ENCODE data around the gene FAM13C.

FAM13C gene

GRCh38 chr10:59335497-59335896, 26.9 kb downstream of the FAM13C start:
- TF ChIP-seq TAF1 (IDR thresholded peaks at IDR 0.05; ENCODE audit: low read depth) (no peak), CREB1 (IDR thresholded peaks at IDR 0.05; ENCODE audit: low read depth) (no peak), YY1 (IDR thresholded peaks at IDR 0.05; ENCODE audit: low read depth) (no peak), EGR1 (IDR thresholded peaks at IDR 0.05) (no peak), TEAD4 (IDR thresholded peaks at IDR 0.05) (no peak), TCF12 (IDR thresholded peaks at IDR 0.05; ENCODE audit: low read depth) (no peak), ZBTB7A (IDR thresholded peaks at IDR 0.05; ENCODE audit: low read depth) (no peak), EP300 (IDR thresholded peaks at IDR 0.05; ENCODE audit: borderline replicate concordance) (no peak), NFIC (IDR thresholded peaks at IDR 0.05) (no peak), FOXM1 (IDR thresholded peaks at IDR 0.05; ENCODE audit: borderline replicate concordance, low read depth) (no peak), CEBPB (IDR thresholded peaks at IDR 0.05) (no peak), RAD21 (IDR thresholded peaks at IDR 0.05; ENCODE audit: low read depth) (no peak)
- TF ChIP-seq, protein P1, sequence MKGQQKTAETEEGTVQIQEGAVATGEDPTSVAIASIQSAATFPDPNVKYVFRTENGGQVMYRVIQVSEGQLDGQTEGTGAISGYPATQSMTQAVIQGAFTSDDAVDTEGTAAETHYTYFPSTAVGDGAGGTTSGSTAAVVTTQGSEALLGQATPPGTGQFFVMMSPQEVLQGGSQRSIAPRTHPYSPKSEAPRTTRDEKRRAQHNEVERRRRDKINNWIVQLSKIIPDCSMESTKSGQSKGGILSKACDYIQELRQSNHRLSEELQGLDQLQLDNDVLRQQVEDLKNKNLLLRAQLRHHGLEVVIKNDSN (IDR thresholded peaks at IDR 0.05) = no peak
- TF ChIP-seq, protein P2, sequence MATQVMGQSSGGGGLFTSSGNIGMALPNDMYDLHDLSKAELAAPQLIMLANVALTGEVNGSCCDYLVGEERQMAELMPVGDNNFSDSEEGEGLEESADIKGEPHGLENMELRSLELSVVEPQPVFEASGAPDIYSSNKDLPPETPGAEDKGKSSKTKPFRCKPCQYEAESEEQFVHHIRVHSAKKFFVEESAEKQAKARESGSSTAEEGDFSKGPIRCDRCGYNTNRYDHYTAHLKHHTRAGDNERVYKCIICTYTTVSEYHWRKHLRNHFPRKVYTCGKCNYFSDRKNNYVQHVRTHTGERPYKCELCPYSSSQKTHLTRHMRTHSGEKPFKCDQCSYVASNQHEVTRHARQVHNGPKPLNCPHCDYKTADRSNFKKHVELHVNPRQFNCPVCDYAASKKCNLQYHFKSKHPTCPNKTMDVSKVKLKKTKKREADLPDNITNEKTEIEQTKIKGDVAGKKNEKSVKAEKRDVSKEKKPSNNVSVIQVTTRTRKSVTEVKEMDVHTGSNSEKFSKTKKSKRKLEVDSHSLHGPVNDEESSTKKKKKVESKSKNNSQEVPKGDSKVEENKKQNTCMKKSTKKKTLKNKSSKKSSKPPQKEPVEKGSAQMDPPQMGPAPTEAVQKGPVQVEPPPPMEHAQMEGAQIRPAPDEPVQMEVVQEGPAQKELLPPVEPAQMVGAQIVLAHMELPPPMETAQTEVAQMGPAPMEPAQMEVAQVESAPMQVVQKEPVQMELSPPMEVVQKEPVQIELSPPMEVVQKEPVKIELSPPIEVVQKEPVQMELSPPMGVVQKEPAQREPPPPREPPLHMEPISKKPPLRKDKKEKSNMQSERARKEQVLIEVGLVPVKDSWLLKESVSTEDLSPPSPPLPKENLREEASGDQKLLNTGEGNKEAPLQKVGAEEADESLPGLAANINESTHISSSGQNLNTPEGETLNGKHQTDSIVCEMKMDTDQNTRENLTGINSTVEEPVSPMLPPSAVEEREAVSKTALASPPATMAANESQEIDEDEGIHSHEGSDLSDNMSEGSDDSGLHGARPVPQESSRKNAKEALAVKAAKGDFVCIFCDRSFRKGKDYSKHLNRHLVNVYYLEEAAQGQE (IDR thresholded peaks at IDR 0.05; ENCODE audit: low read depth) = no peak
- TF ChIP-seq, protein P3, sequence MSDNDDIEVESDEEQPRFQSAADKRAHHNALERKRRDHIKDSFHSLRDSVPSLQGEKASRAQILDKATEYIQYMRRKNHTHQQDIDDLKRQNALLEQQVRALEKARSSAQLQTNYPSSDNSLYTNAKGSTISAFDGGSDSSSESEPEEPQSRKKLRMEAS (IDR thresholded peaks at IDR 0.05) = no peak

DNA sequence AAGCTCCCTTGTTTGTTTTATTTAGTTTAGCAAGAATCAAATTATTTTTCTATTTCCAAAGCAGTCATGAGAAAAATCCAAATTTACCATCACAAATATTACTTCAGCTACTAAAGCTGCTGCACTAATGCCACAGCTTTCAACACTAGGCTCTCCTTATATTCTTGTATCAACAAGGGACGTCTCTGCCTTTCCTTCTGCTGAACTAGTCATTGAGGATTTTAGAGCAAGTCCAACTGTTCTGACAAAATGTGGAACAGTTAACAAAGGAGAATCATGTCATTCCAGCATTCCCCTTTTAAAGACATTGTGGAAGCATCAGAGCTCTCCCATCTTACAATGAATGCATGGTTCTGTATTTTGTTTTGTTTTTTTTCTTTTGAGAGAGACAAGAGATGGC, 28.6 kb downstream of the FAM13C start:
- TF ChIP-seq RAD21 (IDR thresholded peaks at IDR 0.05; ENCODE audit: low read depth) (no peak), CREB1 (IDR thresholded peaks at IDR 0.05; ENCODE audit: low read depth) (no peak), EGR1 (IDR thresholded peaks at IDR 0.05) (no peak), TEAD4 (IDR thresholded peaks at IDR 0.05) (no peak), CEBPB (IDR thresholded peaks at IDR 0.05) (no peak), EP300 (IDR thresholded peaks at IDR 0.05; ENCODE audit: borderline replicate concordance) (no peak), ZBTB7A (IDR thresholded peaks at IDR 0.05; ENCODE audit: low read depth) (no peak), TCF12 (IDR thresholded peaks at IDR 0.05; ENCODE audit: low read depth) (no peak), TAF1 (IDR thresholded peaks at IDR 0.05; ENCODE audit: low read depth) (no peak), YY1 (IDR thresholded peaks at IDR 0.05; ENCODE audit: low read depth) (no peak), NFIC (IDR thresholded peaks at IDR 0.05) (no peak), FOXM1 (IDR thresholded peaks at IDR 0.05; ENCODE audit: borderline replicate concordance, low read depth) (no peak)
- TF ChIP-seq, protein P1 (IDR thresholded peaks at IDR 0.05) = no peak
- TF ChIP-seq, protein P2 (IDR thresholded peaks at IDR 0.05; ENCODE audit: low read depth) = no peak
- TF ChIP-seq, protein P3 (IDR thresholded peaks at IDR 0.05) = no peak

DNA sequence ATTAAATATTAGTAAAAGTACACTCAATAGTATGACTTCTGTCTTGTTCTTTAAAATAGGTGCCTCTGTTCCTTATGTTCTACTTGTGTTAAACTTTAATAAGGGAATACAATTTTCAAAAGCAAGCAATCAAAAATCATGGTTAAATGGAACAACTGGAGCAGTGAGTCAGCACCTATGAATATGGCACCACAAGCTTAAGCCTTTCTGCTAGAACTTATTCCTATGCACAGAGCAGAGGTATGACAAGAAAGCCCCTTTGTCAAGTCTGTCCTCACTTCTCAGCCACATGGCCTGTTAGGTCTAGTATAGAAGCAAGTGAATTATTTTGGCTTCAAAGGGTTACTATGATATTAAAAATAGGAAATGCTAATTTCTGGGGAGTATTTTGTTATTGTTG, 29.8 kb downstream of the FAM13C start:
- TF ChIP-seq, protein P1 (IDR thresholded peaks at IDR 0.05) = no peak
- no peak for TF ChIP-seq YY1 (IDR thresholded peaks at IDR 0.05; ENCODE audit: low read depth)
- TF ChIP-seq, protein P2 (IDR thresholded peaks at IDR 0.05; ENCODE audit: low read depth) = no peak
- no peak for TF ChIP-seq CREB1 (IDR thresholded peaks at IDR 0.05; ENCODE audit: low read depth)
- TF ChIP-seq EGR1 (IDR thresholded peaks at IDR 0.05) = no peak
- TF ChIP-seq, protein P3 (IDR thresholded peaks at IDR 0.05) = no peak
- TF ChIP-seq RAD21 (IDR thresholded peaks at IDR 0.05; ENCODE audit: low read depth) = no peak
- no peak for TF ChIP-seq TEAD4 (IDR thresholded peaks at IDR 0.05)
- TF ChIP-seq TCF12 (IDR thresholded peaks at IDR 0.05; ENCODE audit: low read depth) = no peak
- TF ChIP-seq CEBPB (IDR thresholded peaks at IDR 0.05) = no peak
- TF ChIP-seq ZBTB7A (IDR thresholded peaks at IDR 0.05; ENCODE audit: low read depth) = no peak
- no peak for TF ChIP-seq TAF1 (IDR thresholded peaks at IDR 0.05; ENCODE audit: low read depth)
- no peak for TF ChIP-seq EP300 (IDR thresholded peaks at IDR 0.05; ENCODE audit: borderline replicate concordance)
- TF ChIP-seq NFIC (IDR thresholded peaks at IDR 0.05) = no peak
- no peak for TF ChIP-seq FOXM1 (IDR thresholded peaks at IDR 0.05; ENCODE audit: borderline replicate concordance, low read depth)

Data from Ishikawa (cell line).